PC-3 (cell line): ENCODE measurements around the gene USP4. TPM values are rescaled to one million over a fixed set of nuclear protein-coding genes. Genes with fewer than 3 reads are reported as not detected.

Experiments
- ATAC-seq: fragments of 200-7000 bp; cut with Tn5 transposase; 2 replicates; pipeline ENCODE4 v1.9.1; 2020; ENCODE audit warnings: mild to moderate bottlenecking, moderate library complexity
- BruUV-seq: library from RNA; stranded (reverse); fragments of 400-500 nt; replicated peaks from 2 replicates; lab custom pipeline; 2021; lab: Mats Ljungman, UMichigan
- CTCF ChIA-PET: fragments of 300-600 bp; sonication (Branson Sonifier 250); formaldehyde crosslinking; loops from one replicate; lab custom pipeline; 2022; ENCODE audit warnings: antibody characterized with exemption; lab: Charles Lee
- POLR2A ChIA-PET: fragments of 300-600 bp; sonication (Branson Sonifier 250); formaldehyde crosslinking; loops from one replicate; lab custom pipeline; 2022; ENCODE audit warnings: antibody characterized with exemption; ENCODE audit not compliant: unreplicated experiment; lab: Charles Lee
- DNase-seq: peaks from one replicate; pipeline ENCODE4 v3.0.0-alpha.2; 2015
- H2AFZ ChIP-seq: fragments of 300-600 bp; sonication (generic); 2 replicates; pipeline ENCODE4 v1.6.0; 2016; ENCODE audit warnings: antibody characterized with exemption, low read length
- H3F3A ChIP-seq: fragments of 300-600 bp; sonication (generic); one replicate; pipeline ENCODE4 v1.6.0; 2017; ENCODE audit warnings: antibody characterized with exemption, low read length, control low read depth, mild to moderate bottlenecking; ENCODE audit not compliant: unreplicated experiment
- H3K27ac ChIP-seq: fragments of 300-600 bp; sonication (generic); 2 replicates; pipeline ENCODE4 v1.5.1; 2016; ENCODE audit warnings: mild to moderate bottlenecking, low read length
- H3K27me3 ChIP-seq: fragments of 300-600 bp; sonication (generic); 2 replicates; pipeline ENCODE4 v1.6.1; 2016; ENCODE audit warnings: low read length, mixed read lengths
- H3K36me3 ChIP-seq: fragments of 300-600 bp; sonication (generic); 2 replicates; pipeline ENCODE4 v1.6.1; 2016; ENCODE audit warnings: low read depth, mixed run types, low read length, mixed read lengths
- H3K4me1 ChIP-seq: fragments of 300-600 bp; sonication (generic); 2 replicates; pipeline ENCODE4 v1.5.1; 2016; ENCODE audit warnings: low read length; ENCODE audit not compliant: insufficient read depth
- H3K4me2 ChIP-seq: fragments of 300-600 bp; sonication (generic); 2 replicates; pipeline ENCODE4 v1.6.0; 2016; ENCODE audit warnings: low read length
- H3K4me3 ChIP-seq: fragments of 300-600 bp; sonication (generic); 2 replicates; pipeline ENCODE4 v1.5.1; 2016; ENCODE audit warnings: mild to moderate bottlenecking, low read length, mixed read lengths
- H3K79me2 ChIP-seq: fragments of 300-600 bp; sonication (generic); 2 replicates; pipeline ENCODE4 v1.6.1; 2017; ENCODE audit warnings: low read length, mixed read lengths
- H3K9ac ChIP-seq: fragments of 300-600 bp; sonication (generic); 2 replicates; pipeline ENCODE4 v1.6.0; 2016; ENCODE audit warnings: mild to moderate bottlenecking, low read length
- H3K9me2 ChIP-seq: fragments of 300-600 bp; sonication (generic); replicated peaks from 2 replicates; pipeline ENCODE4 v1.6.1; 2016; ENCODE audit warnings: mixed run types, low read length, mixed read lengths
- H3K9me3 ChIP-seq: fragments of 300-600 bp; sonication (generic); 2 replicates; pipeline ENCODE4 v1.6.1; 2016; ENCODE audit warnings: low read length, mixed read lengths
- H4K20me1 ChIP-seq: fragments of 300-600 bp; sonication (generic); 2 replicates; pipeline ENCODE4 v1.6.1; 2016; ENCODE audit warnings: low read length, mixed read lengths
- EZH2 ChIP-seq: fragments of 300-600 bp; sonication (generic); IDR thresholded peaks from one replicate; pipeline ENCODE4 v1.6.1; 2017; ENCODE audit warnings: antibody characterized with exemption, mild to moderate bottlenecking, low read length; ENCODE audit not compliant: unreplicated experiment
- EZH2phosphoT487 ChIP-seq: fragments of 300-600 bp; sonication (generic); IDR thresholded peaks from 2 replicates; pipeline ENCODE4 v1.6.1; 2018; ENCODE audit warnings: mild to moderate bottlenecking, antibody characterized with exemption, low read length, borderline replicate concordance
- intact Hi-C: fragments of 100-400 bp; cut with micrococcal nuclease; formaldehyde crosslinking; loops from 2 replicates; pipeline ENCODE4 v1.9.0; 2023
- total RNA-seq: library from RNA; depleted of rRNA; stranded (reverse); fragments of >200 nt; gene quantifications from 2 replicates; pipeline ENCODE4 v1.2.3, GENCODE V29; 2014
- TF ChIP-seq, protein P1 (sequence below): fragments of 300-600 bp; sonication (generic); conservative IDR thresholded peaks from 2 replicates; pipeline ENCODE4 v1.5.1; 2017; ENCODE audit warnings: antibody characterized with exemption, low read depth, mild to moderate bottlenecking, low read length

Gene USP4
- total RNA-seq, 1 experiment from 2014 or later: 19.9 TPM

DNA sequence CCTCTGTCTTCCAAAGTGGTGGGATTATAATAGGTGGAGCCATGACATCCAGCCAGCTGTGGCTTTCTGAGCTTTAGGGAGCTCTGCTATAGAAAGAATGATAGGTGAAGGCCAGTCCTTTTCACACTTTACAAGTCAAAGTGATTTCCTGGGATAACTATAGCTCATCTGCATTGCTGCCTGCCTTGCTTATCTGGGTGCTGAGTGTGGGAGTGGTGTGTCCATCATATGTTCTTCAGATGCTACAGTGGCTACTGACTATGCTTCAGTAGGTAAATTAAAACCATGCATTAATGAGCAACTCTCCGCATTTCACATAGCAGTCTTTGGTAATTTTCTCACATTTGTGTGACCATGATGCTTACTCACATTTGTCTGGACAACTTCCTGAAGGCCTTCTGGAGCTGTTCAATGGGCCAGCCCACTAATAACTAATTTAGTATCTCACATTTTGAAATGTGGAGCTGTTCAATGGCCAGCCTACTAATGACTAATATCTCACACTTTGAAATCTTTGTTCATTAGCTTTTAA lies 48.5 kb upstream of the USP4 start:
- intact Hi-C loops: no loop called here
- Histone ChIP-seq H3K4me3 (no peak overlapping the region), H3K79me2 (peaks cover 99% of the 10 kb centered on the region), H3K9me3 (no peaks in the 10 kb centered on the region), H3K36me3 (no peaks in the 10 kb centered on the region; the same call in 1 of the 2 replicates), H3K4me1 (peaks cover 10% of the 10 kb centered on the region; the same call in 1 of the 2 replicates), H4K20me1 (peaks cover 62% of the 10 kb centered on the region), H3K9ac (no peak overlapping the region), H3K4me2 (0 out of 2 replicates have a peak overlapping the region, but pooled peaks have one; percentile 6), H3K9me2 (no peaks in the 10 kb centered on the region), H3K27ac (peak overlapping the region; percentile 39), H3F3A (no peaks in the 10 kb centered on the region), H3K27me3 (no peaks in the 10 kb centered on the region), H2AFZ (no peak overlapping the region)
- CTCF ChIA-PET: no interaction called here
- no peak for DNase-seq
- POLR2A ChIA-PET: interaction anchor here (0.5 kb wide), 1 partner anchor 37 kb away, joined by 4 read pairs; no protein-coding TSS in a partner anchor
- BruUV-seq: no TSS peak
- ATAC-seq: peak; percentile 34
- TF ChIP-seq, protein P1, sequence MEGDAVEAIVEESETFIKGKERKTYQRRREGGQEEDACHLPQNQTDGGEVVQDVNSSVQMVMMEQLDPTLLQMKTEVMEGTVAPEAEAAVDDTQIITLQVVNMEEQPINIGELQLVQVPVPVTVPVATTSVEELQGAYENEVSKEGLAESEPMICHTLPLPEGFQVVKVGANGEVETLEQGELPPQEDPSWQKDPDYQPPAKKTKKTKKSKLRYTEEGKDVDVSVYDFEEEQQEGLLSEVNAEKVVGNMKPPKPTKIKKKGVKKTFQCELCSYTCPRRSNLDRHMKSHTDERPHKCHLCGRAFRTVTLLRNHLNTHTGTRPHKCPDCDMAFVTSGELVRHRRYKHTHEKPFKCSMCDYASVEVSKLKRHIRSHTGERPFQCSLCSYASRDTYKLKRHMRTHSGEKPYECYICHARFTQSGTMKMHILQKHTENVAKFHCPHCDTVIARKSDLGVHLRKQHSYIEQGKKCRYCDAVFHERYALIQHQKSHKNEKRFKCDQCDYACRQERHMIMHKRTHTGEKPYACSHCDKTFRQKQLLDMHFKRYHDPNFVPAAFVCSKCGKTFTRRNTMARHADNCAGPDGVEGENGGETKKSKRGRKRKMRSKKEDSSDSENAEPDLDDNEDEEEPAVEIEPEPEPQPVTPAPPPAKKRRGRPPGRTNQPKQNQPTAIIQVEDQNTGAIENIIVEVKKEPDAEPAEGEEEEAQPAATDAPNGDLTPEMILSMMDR: no peak
- TF ChIP-seq EZH2: no peak
- no peak for TF ChIP-seq EZH2phosphoT487

DNA sequence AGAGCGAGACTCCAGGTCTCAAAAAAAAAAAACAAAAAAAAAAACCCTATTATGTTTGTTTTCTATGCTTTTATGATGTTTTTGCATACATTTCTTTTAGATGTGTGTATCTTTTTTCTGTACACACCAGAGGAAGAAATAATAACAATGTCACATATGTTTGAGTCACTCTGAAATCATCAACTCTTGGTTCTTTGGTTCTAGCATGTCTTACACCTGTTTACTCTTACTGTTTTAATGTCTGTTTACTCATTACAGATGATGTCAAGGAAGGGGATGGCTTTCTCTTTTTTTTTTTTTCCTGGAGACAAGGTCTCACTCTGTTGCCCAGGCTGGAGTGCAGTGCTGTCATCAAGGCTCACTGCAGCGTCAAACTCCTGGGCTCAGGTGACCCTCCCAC lies 47.9 kb upstream of the USP4 start:
- no peaks in the 10 kb centered on the region for H3K9me3 ChIP-seq
- DNase-seq (peak; percentile 83), ATAC-seq (peak; percentile 95)
- CTCF ChIA-PET: no interaction called here
- H3K4me2 ChIP-seq: peak overlapping the region; percentile 16; the same call in 1 of the 2 replicates
- intact Hi-C loops: loop anchor here (1.0 kb wide), 1 partner anchor 42 kb away; the partner anchor contains the start of gene NICN1
- peaks cover 99% of the 10 kb centered on the region for H3K79me2 ChIP-seq
- H3K9me2 ChIP-seq: no peaks in the 10 kb centered on the region
- POLR2A ChIA-PET: no interaction called here
- TF ChIP-seq, protein P1: no peak
- TF ChIP-seq EZH2: no peak
- TF ChIP-seq EZH2phosphoT487: no peak
- no peaks in the 10 kb centered on the region for H3F3A ChIP-seq
- H3K4me1 ChIP-seq: peaks cover 10% of the 10 kb centered on the region; the same call in 1 of the 2 replicates
- no TSS peak for BruUV-seq
- H3K36me3 ChIP-seq: no peaks in the 10 kb centered on the region; the same call in 1 of the 2 replicates
- no peak overlapping the region for H2AFZ ChIP-seq
- no peaks in the 10 kb centered on the region for H3K27me3 ChIP-seq
- H4K20me1 ChIP-seq: peaks cover 57% of the 10 kb centered on the region
- no peak overlapping the region for H3K9ac ChIP-seq
- H3K4me3 ChIP-seq: no peak overlapping the region
- H3K27ac ChIP-seq: peak overlapping the region; percentile 39

DNA sequence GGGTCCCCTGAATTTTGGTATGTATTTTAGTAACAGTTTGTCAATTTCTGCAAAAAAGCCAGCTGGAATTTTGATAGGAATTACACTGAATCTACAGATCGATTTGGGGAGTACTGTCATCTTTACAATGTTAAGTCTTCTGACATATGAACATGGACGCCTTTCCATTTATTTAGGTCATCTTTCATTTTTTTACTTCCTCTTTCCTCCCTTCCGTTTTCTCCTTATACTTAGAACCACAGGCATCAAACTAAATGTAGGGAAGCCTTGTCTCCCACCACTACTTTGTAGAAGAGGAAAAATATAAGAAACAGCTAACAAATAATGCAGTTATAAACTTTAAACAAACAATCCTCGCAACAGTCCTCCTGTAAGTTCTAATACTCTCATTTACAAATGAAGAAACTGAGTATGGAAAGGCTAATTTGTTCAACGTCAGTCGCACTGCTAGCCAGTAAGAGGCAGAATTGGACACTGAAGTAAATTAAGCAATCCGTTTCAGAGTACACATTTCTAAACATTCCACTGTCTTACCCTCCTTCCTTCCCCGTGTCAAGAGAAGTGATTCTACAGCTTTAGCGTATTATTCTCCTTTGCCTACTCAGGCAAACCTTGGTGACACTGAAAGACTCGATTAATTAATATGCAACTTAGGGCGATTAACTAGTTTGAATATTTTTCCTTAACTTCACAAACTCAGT lies 46.4 kb upstream of the USP4 start:
- Histone ChIP-seq H3K4me1 (peaks cover 10% of the 10 kb centered on the region; the same call in 1 of the 2 replicates), H3K9ac (no peak overlapping the region), H4K20me1 (peaks cover 58% of the 10 kb centered on the region), H3K36me3 (no peaks in the 10 kb centered on the region; the same call in 1 of the 2 replicates), H3K9me2 (no peaks in the 10 kb centered on the region), H3K4me2 (no peak overlapping the region), H3K27me3 (no peaks in the 10 kb centered on the region), H3F3A (no peaks in the 10 kb centered on the region), H2AFZ (no peak overlapping the region), H3K4me3 (no peak overlapping the region), H3K9me3 (no peaks in the 10 kb centered on the region), H3K79me2 (peaks cover 97% of the 10 kb centered on the region), H3K27ac (no peak overlapping the region)
- ChIA-PET CTCF (no interaction called here), POLR2A (no interaction called here)
- TF ChIP-seq, protein P1: no peak
- no peak for TF ChIP-seq EZH2
- no peak for TF ChIP-seq EZH2phosphoT487
- BruUV-seq: no TSS peak
- no peak for DNase-seq
- intact Hi-C loops: no loop called here
- no peak for ATAC-seq
